ENCODE results near the gene INPP5D.

Gene INPP5D

DNA sequence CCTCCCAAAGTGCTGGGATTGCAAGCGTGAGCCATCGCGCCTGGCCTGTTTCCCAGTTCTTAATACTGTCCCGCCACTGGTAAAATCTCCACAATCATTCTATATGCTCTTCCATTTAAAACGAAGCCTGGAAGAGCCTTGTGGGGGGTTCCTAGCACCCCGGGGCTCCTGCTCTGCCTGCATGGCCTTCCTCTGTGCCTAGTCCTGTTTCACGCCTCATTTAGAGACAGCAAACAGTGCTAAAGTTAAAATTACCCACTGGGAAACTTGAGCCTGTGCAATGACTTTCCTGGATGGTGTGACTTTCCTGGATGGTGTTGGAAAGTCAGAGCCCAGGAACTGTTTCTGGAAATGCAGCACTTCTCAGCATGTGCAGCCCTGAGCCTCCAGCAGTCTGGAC is 55.0 kb downstream of the INPP5D start:
- TF ChIP-seq NFIC (IDR thresholded peaks at IDR 0.05) (0 out of 2 replicates have a peak, but pooled peaks have one; percentile 7), TCF12 (IDR thresholded peaks at IDR 0.05; ENCODE audit: low read depth) (no peak)

DNA sequence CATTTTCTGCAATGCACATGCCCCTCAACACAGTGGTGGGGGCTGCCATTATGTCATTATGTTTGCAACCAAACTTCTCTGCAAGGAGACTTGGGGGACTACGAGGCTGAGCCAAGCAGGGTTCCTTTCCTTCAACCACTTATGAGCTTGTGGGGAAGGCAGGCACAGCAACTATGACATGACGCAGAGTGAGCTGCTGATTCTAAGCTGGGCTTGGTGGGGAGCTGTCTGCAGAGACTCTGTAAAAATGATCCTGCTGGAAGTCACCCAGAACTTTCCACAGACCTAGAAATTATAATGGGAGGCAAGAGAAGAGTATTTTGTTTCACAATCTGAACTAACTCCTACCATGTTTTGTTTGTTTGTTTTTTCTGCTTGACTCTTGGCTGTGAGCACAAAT is 55.6 kb downstream of the INPP5D start:
- TF ChIP-seq EP300 (IDR thresholded peaks at IDR 0.05; ENCODE audit: borderline replicate concordance): no peak
- TF ChIP-seq TCF12 (IDR thresholded peaks at IDR 0.05; ENCODE audit: low read depth): no peak
- TF ChIP-seq YY1 (IDR thresholded peaks at IDR 0.05; ENCODE audit: low read depth): no peak
- TF ChIP-seq CEBPB (IDR thresholded peaks at IDR 0.05): no peak
- TF ChIP-seq TEAD4 (IDR thresholded peaks at IDR 0.05): no peak
- TF ChIP-seq, protein P1, sequence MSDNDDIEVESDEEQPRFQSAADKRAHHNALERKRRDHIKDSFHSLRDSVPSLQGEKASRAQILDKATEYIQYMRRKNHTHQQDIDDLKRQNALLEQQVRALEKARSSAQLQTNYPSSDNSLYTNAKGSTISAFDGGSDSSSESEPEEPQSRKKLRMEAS (IDR thresholded peaks at IDR 0.05): no peak
- no peak for TF ChIP-seq CREB1 (IDR thresholded peaks at IDR 0.05; ENCODE audit: low read depth)
- no peak for TF ChIP-seq ZBTB7A (IDR thresholded peaks at IDR 0.05; ENCODE audit: low read depth)
- TF ChIP-seq TAF1 (IDR thresholded peaks at IDR 0.05; ENCODE audit: low read depth): no peak
- TF ChIP-seq, protein P2, sequence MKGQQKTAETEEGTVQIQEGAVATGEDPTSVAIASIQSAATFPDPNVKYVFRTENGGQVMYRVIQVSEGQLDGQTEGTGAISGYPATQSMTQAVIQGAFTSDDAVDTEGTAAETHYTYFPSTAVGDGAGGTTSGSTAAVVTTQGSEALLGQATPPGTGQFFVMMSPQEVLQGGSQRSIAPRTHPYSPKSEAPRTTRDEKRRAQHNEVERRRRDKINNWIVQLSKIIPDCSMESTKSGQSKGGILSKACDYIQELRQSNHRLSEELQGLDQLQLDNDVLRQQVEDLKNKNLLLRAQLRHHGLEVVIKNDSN (IDR thresholded peaks at IDR 0.05): no peak
- no peak for TF ChIP-seq NFIC (IDR thresholded peaks at IDR 0.05)

DNA sequence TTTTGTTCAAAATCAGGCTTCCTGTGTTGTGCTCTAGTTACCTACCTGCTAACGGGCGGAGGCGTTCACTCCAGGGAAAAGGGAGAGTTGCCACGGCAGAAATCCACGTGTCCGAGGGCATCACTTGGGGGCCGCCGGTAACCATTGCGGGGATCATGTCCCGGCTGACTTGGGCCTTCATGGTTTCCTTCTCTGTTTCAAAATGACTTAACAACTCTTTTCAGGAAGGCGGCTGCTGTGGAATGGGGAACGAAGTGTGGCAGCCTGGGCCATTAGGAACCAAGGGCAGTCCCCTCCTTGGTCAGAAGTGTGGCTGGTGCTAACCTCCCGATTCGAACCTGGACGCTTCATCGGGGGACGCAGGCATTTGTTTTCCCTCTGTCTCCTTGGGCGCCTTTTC is 56.8 kb downstream of the INPP5D start:
- TF ChIP-seq TCF12 (IDR thresholded peaks at IDR 0.05; ENCODE audit: low read depth) (no peak), ZBTB7A (IDR thresholded peaks at IDR 0.05; ENCODE audit: low read depth) (no peak), CREB1 (IDR thresholded peaks at IDR 0.05; ENCODE audit: low read depth) (no peak), TAF1 (IDR thresholded peaks at IDR 0.05; ENCODE audit: low read depth) (no peak), NFIC (IDR thresholded peaks at IDR 0.05) (no peak), RAD21 (IDR thresholded peaks at IDR 0.05; ENCODE audit: low read depth) (no peak), REST (IDR thresholded peaks at IDR 0.05; ENCODE audit: low read depth) (no peak), CEBPB (IDR thresholded peaks at IDR 0.05) (no peak), TEAD4 (IDR thresholded peaks at IDR 0.05) (no peak), EP300 (IDR thresholded peaks at IDR 0.05; ENCODE audit: borderline replicate concordance) (no peak), YY1 (IDR thresholded peaks at IDR 0.05; ENCODE audit: low read depth) (no peak), EGR1 (IDR thresholded peaks at IDR 0.05) (no peak), FOXM1 (IDR thresholded peaks at IDR 0.05; ENCODE audit: borderline replicate concordance, low read depth) (no peak)
- TF ChIP-seq, protein P2 (IDR thresholded peaks at IDR 0.05): no peak
- TF ChIP-seq, protein P1 (IDR thresholded peaks at IDR 0.05): no peak

DNA sequence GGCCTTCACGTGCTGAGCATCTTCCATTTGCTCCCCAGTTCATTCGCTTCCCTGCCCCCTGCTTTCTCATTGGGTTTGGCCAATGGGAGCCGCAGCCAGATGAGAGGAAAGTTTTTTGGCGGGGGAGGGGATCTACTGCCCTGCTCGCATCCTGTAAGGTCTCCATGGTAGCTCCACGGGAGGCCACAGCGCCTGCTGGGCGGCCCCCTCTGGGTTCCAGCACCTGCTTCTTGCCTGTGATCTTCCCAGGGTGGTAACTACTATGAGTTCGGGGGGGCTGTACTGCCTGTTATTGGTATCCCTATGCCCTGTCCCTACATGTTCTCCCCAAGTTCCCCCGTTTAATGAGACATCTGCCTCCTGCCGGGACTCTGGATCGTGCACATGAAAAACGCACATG is 57.2 kb downstream of the INPP5D start:
- TF ChIP-seq FOXM1 (IDR thresholded peaks at IDR 0.05; ENCODE audit: borderline replicate concordance, low read depth): no peak

GRCh38 chr2:233117811-233118647 is 57.9 kb downstream of the INPP5D start:
- TF ChIP-seq CREB1 (IDR thresholded peaks at IDR 0.05; ENCODE audit: low read depth) (no peak), ZBTB7A (IDR thresholded peaks at IDR 0.05; ENCODE audit: low read depth) (no peak), TAF1 (IDR thresholded peaks at IDR 0.05; ENCODE audit: low read depth) (no peak), CEBPB (IDR thresholded peaks at IDR 0.05) (no peak), EGR1 (IDR thresholded peaks at IDR 0.05) (no peak)
- TF ChIP-seq, protein P2 (IDR thresholded peaks at IDR 0.05): no peak
- TF ChIP-seq, protein P1 (IDR thresholded peaks at IDR 0.05): no peak

- TF ChIP-seq, protein P2 (IDR thresholded peaks at IDR 0.05): no peak
- TF ChIP-seq EP300 (IDR thresholded peaks at IDR 0.05; ENCODE audit: borderline replicate concordance): no peak
- TF ChIP-seq TEAD4 (IDR thresholded peaks at IDR 0.05): no peak
- no peak for TF ChIP-seq FOXM1 (IDR thresholded peaks at IDR 0.05; ENCODE audit: borderline replicate concordance, low read depth)
- TF ChIP-seq, protein P1 (IDR thresholded peaks at IDR 0.05): no peak
- no peak for TF ChIP-seq RAD21 (IDR thresholded peaks at IDR 0.05; ENCODE audit: low read depth)
- TF ChIP-seq CREB1 (IDR thresholded peaks at IDR 0.05; ENCODE audit: low read depth): no peak
- TF ChIP-seq TAF1 (IDR thresholded peaks at IDR 0.05; ENCODE audit: low read depth): no peak
- no peak for TF ChIP-seq REST (IDR thresholded peaks at IDR 0.05; ENCODE audit: low read depth)
- no peak for TF ChIP-seq TCF12 (IDR thresholded peaks at IDR 0.05; ENCODE audit: low read depth)
- TF ChIP-seq YY1 (IDR thresholded peaks at IDR 0.05; ENCODE audit: low read depth): no peak
- no peak for TF ChIP-seq ZBTB7A (IDR thresholded peaks at IDR 0.05; ENCODE audit: low read depth)
Measured at GRCh38 chr2:233118648-233119000, 58.5 kb downstream of the INPP5D start.
